RWPE2 (cell line): Measurements from ENCODE around the gene MRC2.

Source experiments
- ATAC-seq: fragments of 200-7000 bp; cut with Tn5 transposase; 3 replicates; pipeline ENCODE4 v1.9.1; 2021; ENCODE audit warnings: low read depth
- DNase-seq: peaks from one replicate; pipeline ENCODE4 v3.0.0-alpha.2; 2020; ENCODE audit warnings: low spot score
- H3K27ac ChIP-seq: fragments of 450-650 bp; 2 replicates; pipeline ENCODE4 v1.5.1; 2017; ENCODE audit warnings: mild to moderate bottlenecking; ENCODE audit not compliant: poor library complexity, severe bottlenecking
- H3K27me3 ChIP-seq: fragments of 250-450 bp; sonication (Bioruptor Pico); 2 replicates; pipeline ENCODE4 v1.5.1; 2021; ENCODE audit warnings: mild to moderate bottlenecking, moderate library complexity; ENCODE audit not compliant: insufficient read depth, poor library complexity, severe bottlenecking
- H3K36me3 ChIP-seq: fragments of 250-450 bp; sonication (Bioruptor Pico); 2 replicates; pipeline ENCODE4 v1.5.1; 2020; ENCODE audit warnings: low read depth, mild to moderate bottlenecking, moderate library complexity
- H3K4me1 ChIP-seq: fragments of 250-450 bp; sonication (Bioruptor Pico); 2 replicates; pipeline ENCODE4 v1.5.1; 2021; ENCODE audit warnings: mild to moderate bottlenecking, moderate library complexity; ENCODE audit not compliant: insufficient read depth, poor library complexity, severe bottlenecking
- H3K4me3 ChIP-seq: fragments of 250-450 bp; sonication (Bioruptor Pico); 2 replicates; pipeline ENCODE4 v1.5.1; 2021; ENCODE audit warnings: mild to moderate bottlenecking, moderate library complexity; ENCODE audit not compliant: severe bottlenecking
- H3K9me3 ChIP-seq: fragments of 250-450 bp; sonication (Bioruptor Pico); 2 replicates; pipeline ENCODE4 v1.5.1; 2021; ENCODE audit warnings: mild to moderate bottlenecking, moderate library complexity; ENCODE audit not compliant: severe bottlenecking
- CTCF ChIP-seq: fragments of 450-650 bp; IDR thresholded peaks from one replicate; pipeline ENCODE4 v1.5.1; 2017; ENCODE audit warnings: mild to moderate bottlenecking, moderate library complexity; ENCODE audit not compliant: poor library complexity, severe bottlenecking

MRC2 gene

GRCh38 chr17:62675260-62675659 lies 47.8 kb downstream of the MRC2 start:
- Histone ChIP-seq H3K9me3 (no peaks in the 10 kb centered on the region), H3K27ac (no peak overlapping the region), H3K4me1 (peaks cover 18% of the 10 kb centered on the region), H3K36me3 (no peaks in the 10 kb centered on the region), H3K27me3 (no peaks in the 10 kb centered on the region), H3K4me3 (no peak overlapping the region)
- TF ChIP-seq CTCF = no peak
- ATAC-seq (no peak), DNase-seq (no peak)

- peaks cover 14% of the 10 kb centered on the region for H3K4me1 ChIP-seq
- no peaks in the 10 kb centered on the region for H3K9me3 ChIP-seq
- no peaks in the 10 kb centered on the region for H3K36me3 ChIP-seq
- TF ChIP-seq CTCF = no peak
- no peak overlapping the region for H3K4me3 ChIP-seq
- no peaks in the 10 kb centered on the region for H3K27me3 ChIP-seq
- no peak overlapping the region for H3K27ac ChIP-seq
- DNase-seq = peak; percentile 54
- no peak for ATAC-seq
Measured at GRCh38 chr17:62675701-62676100, 48.2 kb downstream of the MRC2 start.

GRCh38 chr17:62676231-62676943 lies 48.9 kb downstream of the MRC2 start:
- ATAC-seq (no peak), DNase-seq (peak; percentile 61)
- peaks cover 7% of the 10 kb centered on the region for H3K4me1 ChIP-seq
- H3K27ac ChIP-seq = no peak overlapping the region
- H3K4me3 ChIP-seq = no peak overlapping the region
- H3K36me3 ChIP-seq = no peaks in the 10 kb centered on the region
- H3K9me3 ChIP-seq = no peaks in the 10 kb centered on the region
- TF ChIP-seq CTCF = no peak
- no peaks in the 10 kb centered on the region for H3K27me3 ChIP-seq

- no peak overlapping the region for H3K4me3 ChIP-seq
- no peaks in the 10 kb centered on the region for H3K9me3 ChIP-seq
- H3K4me1 ChIP-seq = peaks cover 1% of the 10 kb centered on the region
- DNase-seq = peak; percentile 48
- no peaks in the 10 kb centered on the region for H3K27me3 ChIP-seq
- no peaks in the 10 kb centered on the region; the same call in 1 of the 2 replicates for H3K36me3 ChIP-seq
- no peak for TF ChIP-seq CTCF
- ATAC-seq = no peak
- no peak overlapping the region for H3K27ac ChIP-seq
Measured at GRCh38 chr17:62676952-62677596, 49.6 kb downstream of the MRC2 start.
